HepG2 (cell line): ENCODE data around the gene MAT2A. TPM values are rescaled to one million over a fixed set of nuclear protein-coding genes. Genes with fewer than 3 reads are reported as not detected.
A peak's percentile ranks its signal among the peaks of the same experiment; 100 is the strongest.

ENCODE experiments used
- CREB1 ChIP-seq, 2 experiments: fragments of 450-650 bp in 1 of 2; IDR thresholded peaks; 2 replicates each; pipeline ENCODE4 v1.6.1; 2016 to 2017; ENCODE audit warnings: control low read depth in 1 of 2, mild to moderate bottlenecking in 1 of 2, missing compliant biosample characterization in 1 of 2, missing genetic modification characterization in 1 of 2
- MAFF ChIP-seq: IDR thresholded peaks from 2 replicates; pipeline ENCODE4 v1.6.1; 2011; ENCODE audit warnings: low read depth, low read length, improper control_type of control experiment
- MTF1 ChIP-seq: sonication (generic); formaldehyde crosslinking; IDR thresholded peaks from 2 replicates; pipeline ENCODE4 v1.5.0; 2020; ENCODE audit warnings: missing genetic modification reagents
- MYC ChIP-seq: sonication (generic); formaldehyde crosslinking; IDR thresholded peaks from 2 replicates; pipeline ENCODE4 v1.9.0; 2021; ENCODE audit warnings: missing genetic modification reagents, borderline replicate concordance
- NFE2L1 ChIP-seq: sonication (generic); formaldehyde crosslinking; IDR thresholded peaks from 2 replicates; pipeline ENCODE4 v1.4.0; 2020; ENCODE audit warnings: missing genetic modification reagents, mild to moderate bottlenecking, borderline replicate concordance
- SP4 ChIP-seq: sonication (generic); formaldehyde crosslinking; IDR thresholded peaks from 2 replicates; pipeline ENCODE4 v1.8.1; 2023; ENCODE audit warnings: mild to moderate bottlenecking, missing genetic modification reagents
- SPEN ChIP-seq: sonication (generic); formaldehyde crosslinking; IDR thresholded peaks from 2 replicates; pipeline ENCODE4 v1.5.1; 2020; ENCODE audit warnings: low read depth, mild to moderate bottlenecking, missing genetic modification reagents
- ZFAT ChIP-seq: sonication (generic); formaldehyde crosslinking; conservative IDR thresholded peaks from 2 replicates; pipeline ENCODE4 v1.8.1; 2023; ENCODE audit warnings: missing genetic modification reagents, inconsistent platforms
- ZFP1 ChIP-seq: IDR thresholded peaks from 2 replicates; pipeline ENCODE4 v1.6.1; 2016
- ZNF17 ChIP-seq: sonication (generic); formaldehyde crosslinking; IDR thresholded peaks from 2 replicates; pipeline ENCODE4 v1.5.0; 2020; ENCODE audit warnings: mild to moderate bottlenecking, missing genetic modification reagents
- ZNF256 ChIP-seq: sonication (generic); formaldehyde crosslinking; conservative IDR thresholded peaks from 2 replicates; pipeline ENCODE4 v1.4.0; 2020; ENCODE audit warnings: missing genetic modification reagents
- ZNF333 ChIP-seq: sonication (generic); formaldehyde crosslinking; IDR thresholded peaks from 2 replicates; pipeline ENCODE4 v1.4.0; 2020; ENCODE audit warnings: mild to moderate bottlenecking, missing genetic modification reagents, borderline replicate concordance
- ZNF33B ChIP-seq: sonication (generic); formaldehyde crosslinking; IDR thresholded peaks from 2 replicates; pipeline ENCODE4 v1.5.1; 2020; ENCODE audit warnings: mild to moderate bottlenecking, missing genetic modification reagents
- ZNF383 ChIP-seq: sonication (generic); formaldehyde crosslinking; IDR thresholded peaks from 2 replicates; pipeline ENCODE4 v1.4.0; 2020; ENCODE audit warnings: missing genetic modification reagents, mild to moderate bottlenecking, borderline replicate concordance
- ZNF549 ChIP-seq: sonication (generic); formaldehyde crosslinking; IDR thresholded peaks from 2 replicates; pipeline ENCODE4 v1.5.0; 2020; ENCODE audit warnings: missing genetic modification reagents
- ZNF562 ChIP-seq: sonication (generic); formaldehyde crosslinking; IDR thresholded peaks from 2 replicates; pipeline ENCODE4 v1.8.0; 2022; ENCODE audit warnings: missing genetic modification reagents, borderline replicate concordance
- ZNF672 ChIP-seq: sonication (generic); formaldehyde crosslinking; IDR thresholded peaks from 2 replicates; pipeline ENCODE4 v1.8.1; 2022; ENCODE audit warnings: missing genetic modification reagents
- ZNF747 ChIP-seq: sonication (generic); formaldehyde crosslinking; IDR thresholded peaks from 2 replicates; pipeline ENCODE4 v1.8.1; 2023; ENCODE audit warnings: missing genetic modification reagents, mild to moderate bottlenecking, borderline replicate concordance
- polyA plus RNA-seq, 8 experiments: library from polyadenylated mRNA; depleted of rRNA in 3 of 8; stranded (reverse) in 7 of 8; unstranded in 1 of 8; fragments of >200 nt; fragmentation: Illumina TruSeq in 4 of 8; extraction: Trizol in 4 of 8; gene quantifications; 2 replicates each; pipeline versions ENCODE4 v1.2.1 to v1.2.3, GENCODE V29; 2011 to 2016; ENCODE audit warnings: low read depth in 4 of 8, missing spikeins in 1 of 8, mixed read lengths in 1 of 8; ENCODE audit not compliant: insufficient read depth in 1 of 8
- total RNA-seq, 5 experiments: library from RNA; depleted of rRNA; stranded (reverse); fragments of >200 nt; fragmentation: Illumina TruSeq; extraction: Trizol; gene quantifications; 2 replicates each; pipeline ENCODE4 v1.2.3, GENCODE V29; 2016; ENCODE audit warnings: low read depth in 1 of 5
- TF ChIP-seq, protein P1 (sequence below): sonication (generic); formaldehyde crosslinking; conservative IDR thresholded peaks from 2 replicates; pipeline ENCODE4 v1.4.0; 2020; ENCODE audit warnings: missing genetic modification reagents
- TF ChIP-seq, protein P2 (sequence below): sonication (generic); formaldehyde crosslinking; IDR thresholded peaks from 2 replicates; pipeline ENCODE4 v1.5.0; 2020; ENCODE audit warnings: missing genetic modification reagents

MAT2A gene
- total and polyA plus RNA-seq, 2 of the 13 experiments (the other 11 are each of a cell fraction or from before 2014, with no cell fraction given), result 155 to 331 TPM

DNA sequence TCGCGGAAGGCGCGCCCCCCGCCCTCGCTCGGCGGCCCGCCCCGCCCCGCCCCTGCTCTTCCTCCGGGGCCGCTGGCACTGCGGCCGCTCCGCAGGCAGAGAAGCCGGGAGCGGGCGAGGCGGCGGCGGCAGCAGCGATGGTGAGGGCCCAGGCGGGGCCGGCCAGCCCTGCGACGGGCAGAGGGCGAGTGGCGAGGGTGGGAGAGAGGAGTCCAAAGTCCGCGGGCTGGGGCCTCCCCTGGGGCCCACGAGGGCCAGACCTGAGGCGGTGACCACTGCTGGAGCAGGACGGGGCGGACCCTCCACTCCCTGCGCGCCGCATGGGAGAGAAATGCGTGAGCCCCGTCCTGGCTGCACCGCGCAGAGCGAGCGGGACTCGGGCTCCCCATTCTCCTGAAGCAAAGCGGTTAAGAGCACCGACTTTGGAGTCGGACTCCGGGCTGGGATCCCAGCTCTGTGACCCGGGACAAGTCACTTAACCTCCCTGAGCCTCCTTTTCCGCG is 45.4 kb downstream of the MAT2A start, which contains the start of gene VAMP5 (continued):
- no peak for TF ChIP-seq NFE2L1
- no peak for TF ChIP-seq CREB1 (IDR thresholded peaks at IDR 0.05)
- no peak for TF ChIP-seq CREB1 (CRISPR knock-in tag; IDR thresholded peaks at IDR 0.05)
- TF ChIP-seq, protein P1, sequence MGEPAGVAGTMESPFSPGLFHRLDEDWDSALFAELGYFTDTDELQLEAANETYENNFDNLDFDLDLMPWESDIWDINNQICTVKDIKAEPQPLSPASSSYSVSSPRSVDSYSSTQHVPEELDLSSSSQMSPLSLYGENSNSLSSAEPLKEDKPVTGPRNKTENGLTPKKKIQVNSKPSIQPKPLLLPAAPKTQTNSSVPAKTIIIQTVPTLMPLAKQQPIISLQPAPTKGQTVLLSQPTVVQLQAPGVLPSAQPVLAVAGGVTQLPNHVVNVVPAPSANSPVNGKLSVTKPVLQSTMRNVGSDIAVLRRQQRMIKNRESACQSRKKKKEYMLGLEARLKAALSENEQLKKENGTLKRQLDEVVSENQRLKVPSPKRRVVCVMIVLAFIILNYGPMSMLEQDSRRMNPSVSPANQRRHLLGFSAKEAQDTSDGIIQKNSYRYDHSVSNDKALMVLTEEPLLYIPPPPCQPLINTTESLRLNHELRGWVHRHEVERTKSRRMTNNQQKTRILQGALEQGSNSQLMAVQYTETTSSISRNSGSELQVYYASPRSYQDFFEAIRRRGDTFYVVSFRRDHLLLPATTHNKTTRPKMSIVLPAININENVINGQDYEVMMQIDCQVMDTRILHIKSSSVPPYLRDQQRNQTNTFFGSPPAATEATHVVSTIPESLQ (CRISPR knock-in tag), result 0 out of 2 replicates have a peak, but pooled peaks have one; percentile 34
- 0 out of 2 replicates have a peak, but pooled peaks have one; percentile 23 for TF ChIP-seq ZNF383 (CRISPR knock-in tag)
- 0 out of 2 replicates have a peak, but pooled peaks have one; percentile 76 for TF ChIP-seq ZNF549
- no peak; the same call in 1 of the 2 replicates for TF ChIP-seq ZNF747
- no peak for TF ChIP-seq ZFAT
- peak; percentile 98 for TF ChIP-seq MYC (CRISPR knock-in tag)
- TF ChIP-seq MAFF, result no peak
- TF ChIP-seq ZNF672 (CRISPR knock-in tag), result no peak
- TF ChIP-seq SPEN (CRISPR knock-in tag), result peak; percentile 94
- TF ChIP-seq ZNF33B (CRISPR knock-in tag), result no peak
- no peak for TF ChIP-seq ZFP1
- TF ChIP-seq, protein P2, sequence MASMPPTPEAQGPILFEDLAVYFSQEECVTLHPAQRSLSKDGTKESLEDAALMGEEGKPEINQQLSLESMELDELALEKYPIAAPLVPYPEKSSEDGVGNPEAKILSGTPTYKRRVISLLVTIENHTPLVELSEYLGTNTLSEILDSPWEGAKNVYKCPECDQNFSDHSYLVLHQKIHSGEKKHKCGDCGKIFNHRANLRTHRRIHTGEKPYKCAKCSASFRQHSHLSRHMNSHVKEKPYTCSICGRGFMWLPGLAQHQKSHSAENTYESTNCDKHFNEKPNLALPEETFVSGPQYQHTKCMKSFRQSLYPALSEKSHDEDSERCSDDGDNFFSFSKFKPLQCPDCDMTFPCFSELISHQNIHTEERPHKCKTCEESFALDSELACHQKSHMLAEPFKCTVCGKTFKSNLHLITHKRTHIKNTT (CRISPR knock-in tag), result no peak
- TF ChIP-seq ZNF17, result no peak
- peak; percentile 25; the same call in 1 of the 2 replicates for TF ChIP-seq ZNF256
- TF ChIP-seq SP4 (CRISPR knock-in tag), result no peak; the same call in none of the 2 replicates
- no peak for TF ChIP-seq ZNF562 (CRISPR knock-in tag)
- 0 out of 2 replicates have a peak, but pooled peaks have one; percentile 77 for TF ChIP-seq MTF1 (CRISPR knock-in tag)
- TF ChIP-seq ZNF333 (CRISPR knock-in tag), result no peak
